HEK293T (cell line): ENCODE data around the gene BORCS5.

ENCODE experiments used
- FOXA1 ChIP-seq: fragments of 450-650 bp; IDR thresholded peaks from 2 replicates; pipeline ENCODE4 v1.6.1; 2016; ENCODE audit warnings: mild to moderate bottlenecking
- SP1 ChIP-seq: fragments of 450-650 bp; IDR thresholded peaks from 2 replicates; pipeline ENCODE4 v1.6.1; 2017
- ZNF384 ChIP-seq: fragments of 450-650 bp; IDR thresholded peaks from 2 replicates; pipeline ENCODE4 v1.6.1; 2016

- TF ChIP-seq FOXA1: no peak
- TF ChIP-seq SP1: no peak
- no peak for TF ChIP-seq ZNF384
Observed at GRCh38 chr12:12379831-12380730, 23.2 kb downstream of the BORCS5 start.
